Cardiac muscle cell (in vitro differentiated cells and primary cell): ENCODE measurements around the gene TMEM272. TPM values are rescaled to one million over a fixed set of nuclear protein-coding genes. Genes with fewer than 3 reads are reported as not detected.

ENCODE experiments used
- DNase-seq, 2 donors: peaks; one replicate each; pipeline versions ENCODE4 v3.0.0 to v3.0.0-alpha.2; 2010 to 2017; ENCODE audit warnings: low read depth in 1 of 2, low spot score in 1 of 2
- H3K27ac ChIP-seq: fragments of 200-600 bp; sonication (generic); 2 replicates; pipeline ENCODE4 v1.5.1; 2016
- H3K27me3 ChIP-seq: fragments of 200-600 bp; sonication (generic); 2 replicates; pipeline ENCODE4 v1.6.0; 2016; ENCODE audit warnings: control low read depth
- H3K36me3 ChIP-seq: fragments of 200-600 bp; sonication (generic); 2 replicates; pipeline ENCODE4 v1.5.1; 2016; ENCODE audit warnings: control low read depth
- H3K4me1 ChIP-seq: fragments of 200-600 bp; sonication (generic); 2 replicates; pipeline ENCODE4 v1.8.1; 2017; ENCODE audit warnings: low read depth, mild to moderate bottlenecking, mixed run types
- H3K4me3 ChIP-seq: fragments of 200-600 bp; sonication (generic); 2 replicates; pipeline ENCODE4 v1.5.1; 2016; ENCODE audit warnings: mild to moderate bottlenecking
- H3K9me3 ChIP-seq: fragments of 200-600 bp; sonication (generic); 2 replicates; pipeline ENCODE4 v1.5.1; 2017; ENCODE audit warnings: low read depth, mild to moderate bottlenecking, control low read depth
- CTCF ChIP-seq: IDR thresholded peaks from 2 replicates; pipeline ENCODE4 v1.5.1; 2012; ENCODE audit warnings: low read depth, mild to moderate bottlenecking, low read length
- polyA plus RNA-seq: library from polyadenylated mRNA; unstranded; fragments of >200 nt; fragmentation: Nextera tagmentation; extraction: Ambion mirVana; gene quantifications from 2 replicates; pipeline ENCODE4 v1.2.1, GENCODE V29; 2016
- total RNA-seq: library from RNA; depleted of rRNA; stranded (reverse); fragments of >200 nt; gene quantifications from 2 replicates; pipeline ENCODE4 v1.2.3, GENCODE V29; 2016

Gene TMEM272
- total and polyA plus RNA-seq, 2 experiments from 2014 or later = 0.12 TPM; not detected in 1

GRCh38 chr13:51770160-51770559 is 74.8 kb downstream of the TMEM272 start:
- H3K27ac ChIP-seq = peak overlapping the region; percentile 33
- no peak overlapping the region for H3K4me3 ChIP-seq
- no peak for DNase-seq
- H3K9me3 ChIP-seq = no peaks in the 10 kb centered on the region
- H3K36me3 ChIP-seq = no peaks in the 10 kb centered on the region
- H3K4me1 ChIP-seq = peaks cover 21% of the 10 kb centered on the region
- no peaks in the 10 kb centered on the region for H3K27me3 ChIP-seq
- TF ChIP-seq CTCF = no peak

GRCh38 chr13:51769455-51770127 is 75.4 kb downstream of the TMEM272 start:
- H3K36me3 ChIP-seq = no peaks in the 10 kb centered on the region
- peak overlapping the region; percentile 33 for H3K27ac ChIP-seq
- H3K4me1 ChIP-seq = peaks cover 27% of the 10 kb centered on the region
- no peak overlapping the region for H3K4me3 ChIP-seq
- H3K27me3 ChIP-seq = no peaks in the 10 kb centered on the region
- no peaks in the 10 kb centered on the region for H3K9me3 ChIP-seq
- no peak for TF ChIP-seq CTCF
- peak in 1 of 2 donors; percentile 48 for DNase-seq

GRCh38 chr13:51768976-51769375 is 76.0 kb downstream of the TMEM272 start:
- Histone ChIP-seq H3K27ac (peak overlapping the region; percentile 33), H3K9me3 (no peaks in the 10 kb centered on the region), H3K36me3 (no peaks in the 10 kb centered on the region), H3K4me3 (no peak overlapping the region), H3K27me3 (no peaks in the 10 kb centered on the region), H3K4me1 (peaks cover 33% of the 10 kb centered on the region)
- DNase-seq = no peak
- TF ChIP-seq CTCF = no peak

GRCh38 chr13:51768378-51768921 is 76.5 kb downstream of the TMEM272 start:
- peak; percentile 21 for TF ChIP-seq CTCF
- no peak overlapping the region for H3K4me3 ChIP-seq
- H3K27me3 ChIP-seq = no peaks in the 10 kb centered on the region
- H3K9me3 ChIP-seq = no peaks in the 10 kb centered on the region
- DNase-seq = peak in 1 of 2 donors; percentile 73
- H3K36me3 ChIP-seq = no peaks in the 10 kb centered on the region
- peak overlapping the region; percentile 33 for H3K27ac ChIP-seq
- H3K4me1 ChIP-seq = peaks cover 34% of the 10 kb centered on the region

- DNase-seq = no peak
Observed at GRCh38 chr13:51767100-51767499, 77.9 kb downstream of the TMEM272 start.

More at GRCh38 chr13:51767100-51767499, 77.9 kb downstream of the TMEM272 start:
- no peak overlapping the region for H3K4me3 ChIP-seq
- no peak overlapping the region for H3K27ac ChIP-seq
- TF ChIP-seq CTCF = no peak
- H3K36me3 ChIP-seq = no peaks in the 10 kb centered on the region
- H3K27me3 ChIP-seq = no peaks in the 10 kb centered on the region
- no peaks in the 10 kb centered on the region for H3K9me3 ChIP-seq
- peaks cover 34% of the 10 kb centered on the region for H3K4me1 ChIP-seq
